H9 (cell line): ENCODE measurements around the gene PCID2. TPM values are rescaled to one million over a fixed set of nuclear protein-coding genes. Genes with fewer than 3 reads are reported as not detected.

Source experiments
- DNase-seq: peaks from one replicate; pipeline ENCODE4 v3.0.0-alpha.2; 2017
- H2AFZ ChIP-seq: one replicate; pipeline ENCODE4 v1.6.1; 2013; ENCODE audit warnings: mild to moderate bottlenecking, low read length, control low read depth, moderate library complexity
- H2AK5ac ChIP-seq: 2 replicates; pipeline ENCODE4 v1.6.1; 2013; ENCODE audit warnings: low read length, control low read depth, mixed read lengths; ENCODE audit not compliant: insufficient read length
- H2BK120ac ChIP-seq: one replicate; pipeline ENCODE4 v1.6.1; 2013; ENCODE audit warnings: low read depth, mild to moderate bottlenecking, low read length, control low read depth, inconsistent platforms; ENCODE audit not compliant: poor library complexity, severe bottlenecking
- H2BK12ac ChIP-seq: 2 replicates; pipeline ENCODE4 v1.6.1; 2013; ENCODE audit warnings: low read length, control low read depth, mixed read lengths, low read depth; ENCODE audit not compliant: insufficient read length
- H2BK15ac ChIP-seq: 2 replicates; pipeline ENCODE4 v1.6.1; 2013; ENCODE audit warnings: low read depth, low read length, control low read depth
- H2BK20ac ChIP-seq: one replicate; pipeline ENCODE4 v1.6.1; 2013; ENCODE audit warnings: low read depth, mild to moderate bottlenecking, low read length, control low read depth, inconsistent platforms; ENCODE audit not compliant: poor library complexity, severe bottlenecking
- H2BK5ac ChIP-seq: 2 replicates; pipeline ENCODE4 v1.6.1; 2013; ENCODE audit warnings: low read length, control low read depth, mixed read lengths; ENCODE audit not compliant: insufficient read length
- H3K14ac ChIP-seq: 2 replicates; pipeline ENCODE4 v1.6.1; 2013; ENCODE audit warnings: low read length, control low read depth; ENCODE audit not compliant: insufficient read depth
- H3K18ac ChIP-seq: 2 replicates; pipeline ENCODE4 v1.6.1; 2013; ENCODE audit warnings: low read depth, mild to moderate bottlenecking, mixed read lengths, low read length, control low read depth; ENCODE audit not compliant: insufficient read length
- H3K23ac ChIP-seq: 2 replicates; pipeline ENCODE4 v1.6.1; 2013; ENCODE audit warnings: low read length, control low read depth, mixed read lengths, low read depth; ENCODE audit not compliant: insufficient read length
- H3K23me2 ChIP-seq: 2 replicates; pipeline ENCODE4 v1.6.1; 2013; ENCODE audit warnings: low read depth, mild to moderate bottlenecking, mixed read lengths, low read length, control low read depth; ENCODE audit not compliant: insufficient read length, poor library complexity, severe bottlenecking
- H3K27ac ChIP-seq: 2 replicates; pipeline ENCODE4 v1.5.1; 2013; ENCODE audit warnings: low read length, control low read depth, mixed read lengths, low read depth; ENCODE audit not compliant: insufficient read length
- H3K27me3 ChIP-seq: 2 replicates; pipeline ENCODE4 v1.6.1; 2013; ENCODE audit warnings: low read length, control low read depth, inconsistent platforms; ENCODE audit not compliant: insufficient read depth
- H3K4ac ChIP-seq: 2 replicates; pipeline ENCODE4 v1.6.1; 2013; ENCODE audit warnings: low read depth, mild to moderate bottlenecking, control low read depth, inconsistent platforms, low read length, moderate library complexity
- H3K4me1 ChIP-seq: 2 replicates; pipeline ENCODE4 v1.6.1; 2013; ENCODE audit warnings: low read length, control low read depth, inconsistent platforms; ENCODE audit not compliant: insufficient read depth
- H3K4me2 ChIP-seq: 2 replicates; pipeline ENCODE4 v1.6.1; 2013; ENCODE audit warnings: low read length, control low read depth, mixed read lengths; ENCODE audit not compliant: insufficient read length, insufficient read depth
- H3K56ac ChIP-seq: 2 replicates; pipeline ENCODE4 v1.6.1; 2013; ENCODE audit warnings: low read depth, mild to moderate bottlenecking, mixed read lengths, low read length, control low read depth; ENCODE audit not compliant: insufficient read length
- H3K79me1 ChIP-seq: 2 replicates; pipeline ENCODE4 v1.6.1; 2013; ENCODE audit warnings: low read depth, mild to moderate bottlenecking, moderate library complexity, low read length, control low read depth, inconsistent platforms; ENCODE audit not compliant: insufficient read depth, poor library complexity, severe bottlenecking
- H3K79me2 ChIP-seq: 2 replicates; pipeline ENCODE4 v1.6.1; 2013; ENCODE audit warnings: low read length, control low read depth, inconsistent platforms; ENCODE audit not compliant: insufficient read depth
- H3K9ac ChIP-seq: 2 replicates; pipeline ENCODE4 v1.6.1; 2013; ENCODE audit warnings: low read length, control low read depth, mixed read lengths; ENCODE audit not compliant: insufficient read length; ENCODE audit errors: extremely low read depth
- H3K9me3 ChIP-seq: one replicate; pipeline ENCODE4 v1.6.1; 2013; ENCODE audit warnings: low read depth, low read length, inconsistent platforms; ENCODE audit not compliant: control insufficient read depth
- H3T11ph ChIP-seq: one replicate; pipeline ENCODE4 v1.6.1; 2013; ENCODE audit warnings: mild to moderate bottlenecking, low read length, control low read depth, inconsistent platforms
- H4K20me1 ChIP-seq: one replicate; pipeline ENCODE4 v1.6.1; 2013; ENCODE audit not compliant: control insufficient read depth, insufficient read length, insufficient read depth
- H4K5ac ChIP-seq: 2 replicates; pipeline ENCODE4 v1.6.1; 2013; ENCODE audit warnings: low read depth, mild to moderate bottlenecking, mixed read lengths, low read length, control low read depth; ENCODE audit not compliant: insufficient read length
- H4K8ac ChIP-seq: replicated peaks from 2 replicates; pipeline ENCODE4 v1.6.1; 2013; ENCODE audit warnings: low read length, control low read depth, mixed read lengths, low read depth; ENCODE audit not compliant: insufficient read length
- H4K91ac ChIP-seq: 2 replicates; pipeline ENCODE4 v1.6.1; 2013; ENCODE audit warnings: low read depth, mild to moderate bottlenecking, moderate library complexity, mixed read lengths, low read length, control low read depth; ENCODE audit not compliant: insufficient read length
- H3K27ac Mint-ChIP-seq, 3 experiments: 2 replicates in 2 of 3; 3 replicates in 1 of 3; pipeline ENCODE4 v1.8.0; 2020 to 2021; ENCODE audit warnings: mixed read lengths in 3 of 3, mild to moderate bottlenecking in 1 of 3, moderate library complexity in 1 of 3
- H3K27me3 Mint-ChIP-seq: 2 replicates; pipeline ENCODE4 v1.8.0; 2021; ENCODE audit warnings: low read depth, mild to moderate bottlenecking, moderate library complexity, mixed read lengths
- H3K36me3 Mint-ChIP-seq, 3 experiments: 2 replicates in 2 of 3; 3 replicates in 1 of 3; pipeline ENCODE4 v1.8.0; 2020 to 2021; ENCODE audit warnings: low read depth in 3 of 3, mixed read lengths in 3 of 3; ENCODE audit not compliant: insufficient read depth in 1 of 3
- H3K4me1 Mint-ChIP-seq, 2 experiments: 2 replicates each; pipeline ENCODE4 v1.8.0; 2020; ENCODE audit warnings: mixed read lengths in 2 of 2
- H3K4me3 Mint-ChIP-seq, 2 experiments: 2 replicates in 1 of 2; 3 replicates in 1 of 2; pipeline ENCODE4 v1.8.0; 2020 to 2021; ENCODE audit warnings: mild to moderate bottlenecking in 2 of 2, mixed read lengths in 2 of 2, moderate library complexity in 1 of 2
- H3K9me3 Mint-ChIP-seq, 2 experiments: 2 replicates in 1 of 2; 3 replicates in 1 of 2; pipeline ENCODE4 v1.8.0; 2020; ENCODE audit warnings: mild to moderate bottlenecking in 2 of 2, mixed read lengths in 2 of 2, moderate library complexity in 1 of 2
- CTCF ChIP-seq: fragments of 200-600 bp; sonication (generic); conservative IDR thresholded peaks from 3 replicates; pipeline ENCODE4 v1.8.0; 2021; ENCODE audit warnings: antibody characterized with exemption, mild to moderate bottlenecking
- WGBS: extraction: QIAGEN DNeasy Blood & Tissue Kit; methylation state at CpG from one replicate; pipeline ENCODE4 v1.1.7; 2013; ENCODE audit warnings: missing lambda C conversion rate, low lambda C conversion rate, mixed read lengths; ENCODE audit not compliant: insufficient read length; ENCODE audit errors: extremely low coverage; 5-methylcytosine and 5-hydroxymethylcytosine counted together
- total RNA-seq: library from RNA; stranded (reverse); gene quantifications from 2 replicates; pipeline ENCODE4 v1.2.1, GENCODE V29; 2021

Gene PCID2
- total RNA-seq, 1 experiment from 2014 or later = 66.0 TPM

GRCh38 chr13:113238536-113238935 lies 30.1 kb upstream of the PCID2 start:
- Mint-ChIP-seq H3K4me3 (no peak overlapping the region), H3K27ac (no peak overlapping the region), H3K36me3 (peaks cover 22 to 86% (median 62%) of the 10 kb centered on the region in 3 experiments; a peak in 6 of 7 replicates), H3K27me3 (no peaks in the 10 kb centered on the region), H3K9me3 (no peaks in the 10 kb centered on the region), H3K4me1 (peaks cover 5% of the 10 kb centered on the region in 2 experiments; a peak in 3 of 4 replicates)
- Histone ChIP-seq H3K14ac (no peak overlapping the region), H3K9ac (no peak overlapping the region), H2BK12ac (no peak overlapping the region), H2BK120ac (no peak overlapping the region), H2AFZ (no peak overlapping the region), H3K9me3 (no peaks in the 10 kb centered on the region), H3K4ac (no peak overlapping the region), H3T11ph (no peak overlapping the region), H2BK20ac (no peak overlapping the region), H3K27me3 (no peaks in the 10 kb centered on the region), H3K56ac (no peak overlapping the region), H4K5ac (no peak overlapping the region), H2BK15ac (no peak overlapping the region), H4K91ac (no peak overlapping the region), H3K23ac (no peak overlapping the region), H3K79me1 (no peaks in the 10 kb centered on the region), H3K18ac (no peak overlapping the region), H2BK5ac (no peak overlapping the region), H3K23me2 (no peaks in the 10 kb centered on the region), H4K8ac (no peak overlapping the region), H3K27ac (no peak overlapping the region), H3K4me1 (no peaks in the 10 kb centered on the region), H3K79me2 (no peaks in the 10 kb centered on the region), H2AK5ac (no peak overlapping the region), H4K20me1 (peaks cover 2% of the 10 kb centered on the region), H3K4me2 (no peak overlapping the region)
- WGBS = no CpG with 5 or more reads among the region's 4 CpGs
- DNase-seq = no peak
- no peak for TF ChIP-seq CTCF
